Measurements from ENCODE around the gene NCAPG.

The NCAPG gene

DNA sequence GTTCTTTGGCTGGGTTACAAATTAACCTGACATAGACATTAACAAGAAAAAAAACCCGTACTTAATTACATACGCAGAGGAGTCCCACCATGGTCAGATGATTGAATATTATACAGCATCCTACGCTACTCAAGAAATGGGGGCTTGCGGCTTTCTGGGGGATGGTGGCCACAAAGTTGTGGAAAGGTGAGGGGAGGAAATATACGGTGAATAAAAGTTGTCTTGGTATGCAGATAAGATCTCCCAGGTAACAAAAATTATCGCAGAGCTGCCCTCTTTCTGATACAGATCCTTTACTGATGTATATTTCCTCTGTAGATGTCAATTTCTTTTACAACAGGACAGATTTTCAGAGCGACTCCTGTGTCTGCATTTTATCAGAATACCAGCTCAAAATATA is 1.1 kb upstream of the NCAPG start:
- POLR2A ChIA-PET = no interaction called here
- DNase-seq (ENCODE audit: extremely low spot score) = no peak
- TF ChIP-seq, protein P1, sequence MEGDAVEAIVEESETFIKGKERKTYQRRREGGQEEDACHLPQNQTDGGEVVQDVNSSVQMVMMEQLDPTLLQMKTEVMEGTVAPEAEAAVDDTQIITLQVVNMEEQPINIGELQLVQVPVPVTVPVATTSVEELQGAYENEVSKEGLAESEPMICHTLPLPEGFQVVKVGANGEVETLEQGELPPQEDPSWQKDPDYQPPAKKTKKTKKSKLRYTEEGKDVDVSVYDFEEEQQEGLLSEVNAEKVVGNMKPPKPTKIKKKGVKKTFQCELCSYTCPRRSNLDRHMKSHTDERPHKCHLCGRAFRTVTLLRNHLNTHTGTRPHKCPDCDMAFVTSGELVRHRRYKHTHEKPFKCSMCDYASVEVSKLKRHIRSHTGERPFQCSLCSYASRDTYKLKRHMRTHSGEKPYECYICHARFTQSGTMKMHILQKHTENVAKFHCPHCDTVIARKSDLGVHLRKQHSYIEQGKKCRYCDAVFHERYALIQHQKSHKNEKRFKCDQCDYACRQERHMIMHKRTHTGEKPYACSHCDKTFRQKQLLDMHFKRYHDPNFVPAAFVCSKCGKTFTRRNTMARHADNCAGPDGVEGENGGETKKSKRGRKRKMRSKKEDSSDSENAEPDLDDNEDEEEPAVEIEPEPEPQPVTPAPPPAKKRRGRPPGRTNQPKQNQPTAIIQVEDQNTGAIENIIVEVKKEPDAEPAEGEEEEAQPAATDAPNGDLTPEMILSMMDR (IDR thresholded peaks at IDR 0.05; ENCODE audit: control extremely low read depth, extremely low read depth, low read depth, missing control alignments) = no peak
- CTCF ChIA-PET = interaction anchor here (0.8 to 4.1 kb wide), 9 partner anchors 9 to 264 kb away, joined by 3 to 27 read pairs (median 5); no protein-coding TSS in a partner anchor

DNA sequence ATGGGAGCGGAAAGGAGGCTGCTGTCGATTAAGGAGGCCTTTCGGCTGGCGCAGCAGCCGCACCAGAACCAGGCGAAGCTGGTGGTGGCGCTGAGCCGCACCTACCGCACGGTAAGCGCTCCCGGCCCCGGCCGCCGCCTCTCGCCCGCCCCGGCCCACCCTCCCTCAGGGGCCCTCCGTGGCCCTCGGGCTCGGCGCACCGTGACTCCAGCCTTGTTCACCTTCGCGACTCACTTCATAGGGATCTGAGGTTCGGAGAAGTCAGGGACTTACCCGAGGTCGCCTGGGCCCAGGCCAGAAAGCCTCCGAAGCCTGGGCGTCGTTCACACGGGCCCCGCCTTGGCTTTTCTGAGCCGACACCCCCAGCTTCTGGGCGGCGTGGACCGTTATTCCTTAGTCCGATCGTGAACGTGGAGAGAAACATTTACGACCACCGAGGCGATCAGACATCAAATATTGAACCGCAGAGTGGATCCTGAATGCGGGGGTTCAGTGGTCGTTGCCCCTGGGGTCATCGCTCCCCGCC is 362 bp downstream of the NCAPG start:
- POLR2A ChIA-PET = interaction anchor here (1.0 kb wide), 1 partner anchor 13 kb away, joined by 3 read pairs; no protein-coding TSS in a partner anchor
- TF ChIP-seq, protein P1 (IDR thresholded peaks at IDR 0.05; ENCODE audit: control extremely low read depth, extremely low read depth, low read depth, missing control alignments) = no peak
- CTCF ChIA-PET = interaction anchor here (1.4 to 4.1 kb wide), 3 partner anchors 13 to 263 kb away, joined by 3 to 27 read pairs (median 11); no protein-coding TSS in a partner anchor
- DNase-seq (ENCODE audit: extremely low spot score) = no peak

DNA sequence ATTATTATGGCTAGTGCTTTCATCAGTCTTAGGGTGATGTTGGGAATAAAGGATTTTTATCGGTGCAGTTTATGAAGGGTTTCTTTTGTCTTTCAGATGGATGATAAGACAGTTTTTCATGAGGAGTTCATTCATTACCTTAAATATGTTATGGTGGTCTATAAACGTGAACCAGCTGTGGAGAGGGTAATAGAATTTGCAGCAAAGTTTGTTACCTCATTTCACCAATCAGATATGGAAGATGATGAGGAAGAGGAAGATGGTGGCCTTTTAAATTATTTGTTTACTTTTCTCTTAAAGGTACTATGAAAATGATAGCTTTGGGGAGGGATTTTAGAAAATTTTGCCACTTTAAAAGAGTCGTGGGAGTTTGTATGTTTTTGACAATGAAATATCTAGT is 1.3 kb downstream of the NCAPG start:
- TF ChIP-seq, protein P1 (IDR thresholded peaks at IDR 0.05; ENCODE audit: control extremely low read depth, extremely low read depth, low read depth, missing control alignments) = no peak
- ChIA-PET CTCF (no interaction called here), POLR2A (no interaction called here)
- no peak for DNase-seq (ENCODE audit: extremely low spot score)

DNA sequence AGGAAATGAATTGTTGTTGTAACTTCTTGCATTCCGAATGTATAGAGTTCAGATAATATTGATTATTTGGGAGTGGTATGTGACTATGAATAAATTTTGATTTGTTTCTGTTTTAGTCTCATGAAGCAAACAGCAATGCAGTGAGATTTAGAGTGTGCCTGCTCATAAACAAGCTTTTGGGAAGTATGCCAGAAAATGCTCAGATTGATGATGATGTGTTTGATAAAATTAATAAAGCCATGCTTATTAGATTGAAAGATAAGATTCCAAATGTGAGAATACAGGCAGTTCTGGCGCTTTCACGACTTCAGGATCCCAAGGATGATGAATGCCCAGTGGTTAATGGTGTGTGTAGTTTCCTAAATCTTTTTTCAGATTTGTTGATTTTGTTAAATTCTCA is 2.0 kb downstream of the NCAPG start:
- ChIA-PET CTCF (no interaction called here), POLR2A (no interaction called here)
- TF ChIP-seq, protein P1 (IDR thresholded peaks at IDR 0.05; ENCODE audit: control extremely low read depth, extremely low read depth, low read depth, missing control alignments) = no peak
- no peak for DNase-seq (ENCODE audit: extremely low spot score)

DNA sequence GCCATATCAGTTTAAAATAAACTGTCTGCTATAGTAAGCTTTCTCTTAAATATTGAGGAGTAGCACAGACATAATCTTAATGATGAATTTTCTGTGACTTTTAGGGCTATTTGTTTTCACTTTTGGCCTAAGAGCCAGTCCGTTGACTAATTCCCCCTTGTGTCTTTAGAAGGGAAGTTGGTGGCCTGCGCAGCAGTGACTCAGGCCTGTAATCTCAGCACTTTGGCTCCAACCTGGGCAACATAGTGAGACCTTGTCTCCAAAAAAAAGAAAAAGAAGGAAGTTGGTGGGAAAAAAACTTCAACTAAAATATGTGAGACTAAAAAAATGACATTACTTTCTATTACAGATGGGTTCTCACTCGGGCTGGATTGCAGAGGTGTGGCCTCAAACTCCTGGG is 3.4 kb downstream of the NCAPG start:
- CTCF ChIA-PET = interaction anchor here (4.0 kb wide), 1 partner anchor 553 kb away, joined by 54 read pairs; no protein-coding TSS in a partner anchor
- no peak for DNase-seq (ENCODE audit: extremely low spot score)
- TF ChIP-seq, protein P1 (IDR thresholded peaks at IDR 0.05; ENCODE audit: control extremely low read depth, extremely low read depth, low read depth, missing control alignments) = no peak
- POLR2A ChIA-PET = no interaction called here

DNA sequence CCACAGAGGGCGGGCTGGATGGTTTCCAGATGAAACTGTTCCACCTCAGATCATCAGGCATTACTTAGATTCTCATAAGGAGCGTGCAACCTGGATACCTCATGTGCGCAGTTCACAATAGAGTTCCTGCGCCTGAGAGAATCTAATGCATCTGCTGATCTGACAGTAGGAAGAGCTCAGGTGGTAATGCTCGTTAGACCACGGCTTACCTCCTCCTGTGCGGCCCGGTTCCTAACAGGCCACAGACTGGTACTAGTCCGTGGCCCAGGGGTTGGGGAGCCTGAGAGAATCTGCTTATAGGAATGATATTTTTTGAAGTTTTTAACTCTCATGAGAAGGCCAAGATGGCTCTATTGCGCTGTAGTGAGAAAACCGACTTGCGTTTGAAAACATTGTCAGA is 5.4 kb downstream of the NCAPG start:
- TF ChIP-seq, protein P1 (IDR thresholded peaks at IDR 0.05; ENCODE audit: control extremely low read depth, extremely low read depth, low read depth, missing control alignments) = no peak
- DNase-seq (ENCODE audit: extremely low spot score) = no peak
- CTCF ChIA-PET = interaction anchor here (0.8 to 4.0 kb wide), 23 partner anchors 9 to 779 kb away, joined by 3 to 54 read pairs (median 6); partner anchors contain the start of gene LCORL
- POLR2A ChIA-PET = no interaction called here

Data from GM10248 (cell line).